C4-2B (cell line): ENCODE results near the gene PDE9A.

Experiments used
- ZFX ChIP-seq: fragments of 450-650 bp; IDR thresholded peaks from 2 replicates; pipeline ENCODE4 v1.6.1; 2017
- TF ChIP-seq, protein P1 (sequence below): fragments of 450-650 bp; conservative IDR thresholded peaks from 2 replicates; pipeline ENCODE4 v1.5.1; 2017; ENCODE audit warnings: mild to moderate bottlenecking

DNA sequence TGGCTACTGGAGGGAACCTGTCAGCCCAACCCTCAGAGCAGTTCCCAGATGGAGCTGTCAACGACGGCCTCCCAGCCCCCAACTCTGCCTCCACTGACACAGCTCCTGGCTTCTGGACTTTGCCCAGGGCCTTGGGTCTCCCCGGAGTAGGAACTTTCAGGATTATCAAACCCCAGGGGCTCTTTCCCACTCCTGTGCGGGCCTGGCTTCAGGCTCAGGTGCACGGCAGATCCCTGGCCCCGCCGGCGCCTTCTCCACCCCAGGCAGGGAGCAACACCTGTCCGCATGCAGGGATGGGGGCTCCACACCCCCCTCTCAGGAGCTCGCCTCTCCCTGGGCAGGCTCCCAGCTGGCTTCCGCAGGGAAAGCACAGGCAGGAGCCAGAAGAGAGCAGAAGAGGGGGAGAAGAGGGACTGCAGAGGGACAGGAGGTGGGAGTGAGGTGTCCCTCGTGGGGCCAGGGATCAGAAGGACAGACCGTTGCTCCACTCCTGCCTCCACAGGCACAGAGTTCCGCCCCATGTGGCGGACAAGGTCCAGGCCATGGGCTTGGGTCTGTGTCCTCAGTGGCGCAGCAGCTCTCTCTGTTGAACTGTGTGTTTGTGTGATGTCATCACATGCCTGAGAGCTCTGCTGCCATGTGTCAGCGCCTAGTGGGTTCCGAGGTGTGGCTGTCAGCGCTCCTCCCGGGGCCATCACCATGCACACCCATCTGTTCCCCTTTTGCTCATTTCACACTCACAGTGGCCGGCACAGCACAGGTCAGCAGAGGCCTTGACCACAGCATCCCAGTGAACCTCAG lies 107.7 kb downstream of the PDE9A start:
- TF ChIP-seq, protein P1, sequence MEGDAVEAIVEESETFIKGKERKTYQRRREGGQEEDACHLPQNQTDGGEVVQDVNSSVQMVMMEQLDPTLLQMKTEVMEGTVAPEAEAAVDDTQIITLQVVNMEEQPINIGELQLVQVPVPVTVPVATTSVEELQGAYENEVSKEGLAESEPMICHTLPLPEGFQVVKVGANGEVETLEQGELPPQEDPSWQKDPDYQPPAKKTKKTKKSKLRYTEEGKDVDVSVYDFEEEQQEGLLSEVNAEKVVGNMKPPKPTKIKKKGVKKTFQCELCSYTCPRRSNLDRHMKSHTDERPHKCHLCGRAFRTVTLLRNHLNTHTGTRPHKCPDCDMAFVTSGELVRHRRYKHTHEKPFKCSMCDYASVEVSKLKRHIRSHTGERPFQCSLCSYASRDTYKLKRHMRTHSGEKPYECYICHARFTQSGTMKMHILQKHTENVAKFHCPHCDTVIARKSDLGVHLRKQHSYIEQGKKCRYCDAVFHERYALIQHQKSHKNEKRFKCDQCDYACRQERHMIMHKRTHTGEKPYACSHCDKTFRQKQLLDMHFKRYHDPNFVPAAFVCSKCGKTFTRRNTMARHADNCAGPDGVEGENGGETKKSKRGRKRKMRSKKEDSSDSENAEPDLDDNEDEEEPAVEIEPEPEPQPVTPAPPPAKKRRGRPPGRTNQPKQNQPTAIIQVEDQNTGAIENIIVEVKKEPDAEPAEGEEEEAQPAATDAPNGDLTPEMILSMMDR, result no peak
- TF ChIP-seq ZFX, result no peak
